Measurements from ENCODE around the gene SSC5D. TPM values are rescaled to one million over a fixed set of nuclear protein-coding genes. Genes with fewer than 3 reads are reported as not detected.

SSC5D gene
- total and polyA plus RNA-seq, 9 of the 15 experiments (the other 6 are each of a cell fraction or from before 2014, with no cell fraction given): 0.04 to 0.71 (median 0.14) TPM; not detected in 2

DNA sequence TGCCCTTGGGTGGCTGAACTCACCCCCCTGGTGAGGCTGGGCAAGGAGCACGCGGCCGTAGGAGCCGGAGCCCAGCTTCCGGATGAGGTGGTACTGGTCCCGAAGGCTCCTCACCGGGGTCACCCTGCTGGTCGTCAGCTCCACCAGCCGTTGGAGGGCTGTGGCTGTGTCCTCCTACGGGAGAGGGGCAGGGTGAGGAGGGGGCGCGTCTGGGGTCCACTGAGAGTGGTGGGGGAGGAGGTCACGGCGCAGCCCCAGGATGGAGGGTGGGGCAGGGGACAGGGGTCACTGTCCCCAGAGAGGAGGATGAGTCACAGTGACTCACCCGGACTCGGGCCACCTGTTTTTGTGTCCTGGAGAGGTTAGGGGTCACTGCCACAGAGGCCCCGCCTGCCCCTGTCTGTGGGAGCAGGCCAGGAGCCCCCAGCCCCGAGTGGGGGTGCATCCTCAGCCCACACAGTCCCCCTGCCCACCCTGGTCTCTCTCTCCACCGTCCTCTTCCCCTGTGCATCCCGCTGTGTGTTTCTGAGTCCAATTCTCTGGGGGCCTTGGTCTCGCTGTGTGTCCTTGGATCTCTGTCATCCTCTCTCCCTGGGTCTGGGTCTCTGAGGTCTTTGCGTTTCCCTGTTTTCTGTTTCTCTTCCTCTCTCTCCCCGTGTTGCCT, 56.7 kb downstream of the SSC5D start (continued):
- TF ChIP-seq, protein P1, sequence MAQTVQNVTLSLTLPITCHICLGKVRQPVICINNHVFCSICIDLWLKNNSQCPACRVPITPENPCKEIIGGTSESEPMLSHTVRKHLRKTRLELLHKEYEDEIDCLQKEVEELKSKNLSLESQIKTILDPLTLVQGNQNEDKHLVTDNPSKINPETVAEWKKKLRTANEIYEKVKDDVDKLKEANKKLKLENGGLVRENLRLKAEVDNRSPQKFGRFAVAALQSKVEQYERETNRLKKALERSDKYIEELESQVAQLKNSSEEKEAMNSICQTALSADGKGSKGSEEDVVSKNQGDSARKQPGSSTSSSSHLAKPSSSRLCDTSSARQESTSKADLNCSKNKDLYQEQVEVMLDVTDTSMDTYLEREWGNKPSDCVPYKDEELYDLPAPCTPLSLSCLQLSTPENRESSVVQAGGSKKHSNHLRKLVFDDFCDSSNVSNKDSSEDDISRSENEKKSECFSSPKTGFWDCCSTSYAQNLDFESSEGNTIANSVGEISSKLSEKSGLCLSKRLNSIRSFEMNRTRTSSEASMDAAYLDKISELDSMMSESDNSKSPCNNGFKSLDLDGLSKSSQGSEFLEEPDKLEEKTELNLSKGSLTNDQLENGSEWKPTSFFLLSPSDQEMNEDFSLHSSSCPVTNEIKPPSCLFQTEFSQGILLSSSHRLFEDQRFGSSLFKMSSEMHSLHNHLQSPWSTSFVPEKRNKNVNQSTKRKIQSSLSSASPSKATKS (CRISPR knock-in tag; IDR thresholded peaks at IDR 0.05): no peak
- TF ChIP-seq FOS (IDR thresholded peaks at IDR 0.05; ENCODE audit: extremely low read depth, insufficient read length): peak; percentile 77
- no peak for TF ChIP-seq HDAC3 (IDR thresholded peaks at IDR 0.05; ENCODE audit: borderline replicate concordance, partially characterized antibody)
- TF ChIP-seq THRB (CRISPR knock-in tag; conservative IDR thresholded peaks at IDR 0.05): no peak
- no peak for TF ChIP-seq ZSCAN32 (CRISPR knock-in tag; IDR thresholded peaks at IDR 0.05)
- no peak for TF ChIP-seq HIVEP1 (CRISPR knock-in tag; IDR thresholded peaks at IDR 0.05)
- TF ChIP-seq KAT2B (IDR thresholded peaks at IDR 0.05; ENCODE audit: low read depth, low read length): no peak
- TF ChIP-seq HEY1 (CRISPR knock-in tag; IDR thresholded peaks at IDR 0.05; ENCODE audit: borderline replicate concordance): no peak
- TF ChIP-seq CREB5 (CRISPR knock-in tag; IDR thresholded peaks at IDR 0.05): no peak
- TF ChIP-seq MCM5 (IDR thresholded peaks at IDR 0.05; ENCODE audit: low read depth): no peak
- TF ChIP-seq MYBL2 (IDR thresholded peaks at IDR 0.05; ENCODE audit: low read depth): no peak
- TF ChIP-seq MYBL2 (CRISPR knock-in tag; IDR thresholded peaks at IDR 0.05; ENCODE audit: borderline replicate concordance): no peak
- TF ChIP-seq EWSR1 (IDR thresholded peaks at IDR 0.05; ENCODE audit: borderline replicate concordance, low read depth, partially characterized antibody): no peak
- no peak for TF ChIP-seq GTF2F1 (IDR thresholded peaks at IDR 0.05; ENCODE audit: low read depth, low read length)
- TF ChIP-seq NFIC (IDR thresholded peaks at IDR 0.05): peak; percentile 47
- TF ChIP-seq FOXJ3 (CRISPR knock-in tag; IDR thresholded peaks at IDR 0.05): no peak
- TF ChIP-seq CXXC5 (CRISPR knock-in tag; IDR thresholded peaks at IDR 0.05): 0 out of 2 replicates have a peak, but pooled peaks have one; percentile 27
- no peak for TF ChIP-seq SUPT5H (IDR thresholded peaks at IDR 0.05)
- no peak for TF ChIP-seq BMI1 (IDR thresholded peaks at IDR 0.05; ENCODE audit: low read length)
- no peak for TF ChIP-seq TCFL5 (CRISPR knock-in tag; conservative IDR thresholded peaks at IDR 0.05)
- TF ChIP-seq CBX3 (IDR thresholded peaks at IDR 0.05; ENCODE audit: borderline replicate concordance in 1 of 2, low read length in 2 of 2): no peak
- TF ChIP-seq DACH1 (IDR thresholded peaks at IDR 0.05; ENCODE audit: partially characterized antibody): peak; percentile 55
- no peak for TF ChIP-seq FOXK2 (conservative IDR thresholded peaks at IDR 0.05 in 1 of 2, IDR thresholded peaks at IDR 0.05 in 1 of 2; ENCODE audit: low read depth in 2 of 2)
- TF ChIP-seq ZNF699 (CRISPR knock-in tag; IDR thresholded peaks at IDR 0.05; ENCODE audit: insufficient replicate concordance): no peak
- no peak for TF ChIP-seq TFAM (CRISPR knock-in tag; conservative IDR thresholded peaks at IDR 0.05)
- no peak for TF ChIP-seq ZNF77 (CRISPR knock-in tag; IDR thresholded peaks at IDR 0.05)
- no peak for TF ChIP-seq DIDO1 (tag; IDR thresholded peaks at IDR 0.05; ENCODE audit: low read depth)
